Loucy (cell line): ENCODE measurements around the gene TMSB15A.
A peak's percentile ranks its signal among the peaks of the same experiment; 100 is the strongest.

ENCODE experiments used
- H2AFZ ChIP-seq: fragments of 200-600 bp; sonication (generic); 2 replicates; pipeline ENCODE4 v1.6.0; 2016; ENCODE audit warnings: antibody characterized with exemption, mild to moderate bottlenecking, low read length, moderate library complexity
- H3F3A ChIP-seq: fragments of 200-600 bp; 2 replicates; pipeline ENCODE4 v1.6.0; 2016; ENCODE audit warnings: antibody characterized with exemption, low read depth, mild to moderate bottlenecking
- H3K27me3 ChIP-seq: fragments of 200-600 bp; sonication (generic); 2 replicates; pipeline ENCODE4 v1.6.1; 2014; ENCODE audit warnings: low read length, mild to moderate bottlenecking; ENCODE audit not compliant: insufficient read depth, poor library complexity, severe bottlenecking
- H3K36me3 ChIP-seq: fragments of 200-600 bp; sonication (generic); 2 replicates; pipeline ENCODE4 v1.6.1; 2016; ENCODE audit warnings: low read length; ENCODE audit not compliant: insufficient read depth
- H3K4me1 ChIP-seq: fragments of 200-600 bp; sonication (generic); 2 replicates; pipeline ENCODE4 v1.5.1; 2014; ENCODE audit warnings: low read length, mild to moderate bottlenecking; ENCODE audit not compliant: insufficient read depth, poor library complexity, severe bottlenecking
- H3K4me2 ChIP-seq: fragments of 200-600 bp; sonication (generic); 2 replicates; pipeline ENCODE4 v1.6.0; 2014; ENCODE audit warnings: antibody characterized with exemption, low read length, low read depth, mild to moderate bottlenecking; ENCODE audit not compliant: poor library complexity, severe bottlenecking
- H3K4me3 ChIP-seq: fragments of 200-600 bp; sonication (generic); 2 replicates; pipeline ENCODE4 v1.5.1; 2014; ENCODE audit warnings: low read length, mild to moderate bottlenecking, mixed read lengths; ENCODE audit not compliant: poor library complexity, severe bottlenecking
- H3K79me2 ChIP-seq: fragments of 200-600 bp; sonication (generic); 2 replicates; pipeline ENCODE4 v1.6.1; 2014; ENCODE audit warnings: low read length; ENCODE audit not compliant: insufficient read depth
- H3K9ac ChIP-seq: fragments of 200-600 bp; sonication (generic); 2 replicates; pipeline ENCODE4 v1.6.0; 2014; ENCODE audit warnings: mild to moderate bottlenecking, low read depth, low read length, moderate library complexity; ENCODE audit not compliant: poor library complexity, severe bottlenecking
- H3K9me2 ChIP-seq: fragments of 200-600 bp; sonication (generic); replicated peaks from 2 replicates; pipeline ENCODE4 v1.6.1; 2016; ENCODE audit warnings: low read depth, low read length, mixed read lengths
- H3K9me3 ChIP-seq: fragments of 200-600 bp; sonication (generic); 2 replicates; pipeline ENCODE4 v1.6.1; 2014; ENCODE audit warnings: mild to moderate bottlenecking, antibody characterized with exemption, low read length, low read depth; ENCODE audit not compliant: insufficient read depth
- H4K20me1 ChIP-seq: fragments of 200-600 bp; sonication (generic); 2 replicates; pipeline ENCODE4 v1.6.0; 2014; ENCODE audit warnings: antibody characterized with exemption, low read length, mild to moderate bottlenecking; ENCODE audit not compliant: insufficient read depth, poor library complexity, severe bottlenecking
- CTCF ChIP-seq: fragments of 200-600 bp; sonication (generic); conservative IDR thresholded peaks from 2 replicates; pipeline ENCODE4 v1.5.1; 2014; ENCODE audit warnings: mild to moderate bottlenecking, antibody characterized with exemption, low read length
- EZH2phosphoT487 ChIP-seq: fragments of 200-600 bp; IDR thresholded peaks from 2 replicates; pipeline ENCODE4 v1.6.1; 2018; ENCODE audit warnings: antibody characterized with exemption, mild to moderate bottlenecking, moderate library complexity, borderline replicate concordance

Gene TMSB15A

DNA sequence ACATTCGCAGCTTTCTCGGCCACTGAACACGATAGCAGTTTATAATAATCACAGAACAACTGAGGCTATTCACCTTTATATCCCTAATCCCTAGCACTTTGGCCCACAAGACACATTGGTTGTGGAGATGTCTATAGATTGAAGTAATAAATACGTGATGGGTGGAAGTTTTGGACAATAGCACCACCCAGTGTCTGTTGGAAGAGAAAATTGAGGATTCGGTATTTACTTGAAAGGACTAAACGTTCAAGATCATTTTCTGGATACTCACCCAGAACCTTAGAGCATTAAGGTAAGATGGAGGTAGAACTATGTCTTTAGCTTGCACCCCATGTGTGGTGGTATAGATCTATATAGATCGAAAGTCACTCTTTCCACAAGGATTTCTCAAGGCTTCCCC lies 787 bp upstream of the TMSB15A start:
- Histone ChIP-seq H3K9me2 (no peaks in the 10 kb centered on the region), H3K79me2 (peaks cover 9% of the 10 kb centered on the region; the same call in 1 of the 2 replicates), H3K4me2 (peak overlapping the region; percentile 72), H3K9ac (no peak overlapping the region), H4K20me1 (no peaks in the 10 kb centered on the region), H3K36me3 (no peaks in the 10 kb centered on the region), H3K4me3 (peak overlapping the region; percentile 76), H2AFZ (no peak overlapping the region), H3K27me3 (no peaks in the 10 kb centered on the region), H3F3A (no peaks in the 10 kb centered on the region), H3K9me3 (no peaks in the 10 kb centered on the region), H3K4me1 (peaks cover 4% of the 10 kb centered on the region)
- TF ChIP-seq EZH2phosphoT487 (no peak), CTCF (peak; percentile 45)

DNA sequence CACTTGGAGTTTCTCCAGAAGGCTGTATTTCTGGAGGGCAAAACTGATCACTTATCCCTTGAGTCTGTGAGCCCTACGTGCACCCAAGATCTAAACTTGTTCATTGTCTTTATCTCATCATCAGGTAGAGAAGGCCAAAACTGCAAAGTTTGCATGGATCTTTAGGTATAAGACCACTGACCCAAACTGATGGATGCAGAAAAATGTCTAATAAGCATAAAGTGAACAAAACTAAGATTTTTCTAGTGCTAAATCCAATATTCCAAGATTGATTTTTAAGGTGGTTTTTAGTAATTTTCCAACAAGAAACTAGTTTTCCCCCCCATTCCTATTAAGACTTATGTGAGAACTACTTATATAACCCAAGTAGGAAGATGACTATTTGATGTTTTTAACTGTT lies 2.0 kb downstream of the TMSB15A start:
- Histone ChIP-seq H3K4me2 (peak overlapping the region; percentile 79), H4K20me1 (no peaks in the 10 kb centered on the region)

GRCh38 chrX:102498732-102499131 lies 17.8 kb downstream of the TMSB15A start:
- H3K36me3 ChIP-seq: no peaks in the 10 kb centered on the region
- no peaks in the 10 kb centered on the region for H3K27me3 ChIP-seq
- no peak overlapping the region for H3K4me2 ChIP-seq
- no peak overlapping the region for H3K4me3 ChIP-seq
- no peaks in the 10 kb centered on the region for H3K9me3 ChIP-seq
- H3K9ac ChIP-seq: no peak overlapping the region
- H4K20me1 ChIP-seq: no peaks in the 10 kb centered on the region
- no peak for TF ChIP-seq CTCF
- no peak for TF ChIP-seq EZH2phosphoT487
- H3K9me2 ChIP-seq: no peaks in the 10 kb centered on the region
- H3K79me2 ChIP-seq: no peaks in the 10 kb centered on the region
- H3K4me1 ChIP-seq: no peaks in the 10 kb centered on the region
- H2AFZ ChIP-seq: no peak overlapping the region
- no peaks in the 10 kb centered on the region for H3F3A ChIP-seq

More for the DNA sequence above, 2.0 kb downstream of the TMSB15A start:
- Histone ChIP-seq H3K4me3 (no peak overlapping the region), H3K36me3 (no peaks in the 10 kb centered on the region), H3K4me1 (peaks cover 4% of the 10 kb centered on the region), H3K79me2 (peaks cover 9% of the 10 kb centered on the region; the same call in 1 of the 2 replicates), H3K27me3 (no peaks in the 10 kb centered on the region), H3K9me2 (no peaks in the 10 kb centered on the region), H3K9me3 (no peaks in the 10 kb centered on the region), H3F3A (no peaks in the 10 kb centered on the region), H3K9ac (no peak overlapping the region), H2AFZ (no peak overlapping the region)
- no peak for TF ChIP-seq CTCF
- TF ChIP-seq EZH2phosphoT487: no peak
